NCI-H1092 (cell line): ENCODE measurements around the gene ANKRD22.
A peak's percentile ranks its signal among the peaks of the same experiment; 100 is the strongest.

Experiments used
- DNase-seq: peaks from one replicate; lab custom pipeline; 2025; lab: John Stamatoyannopoulos, UW

ANKRD22 gene

GRCh38 chr10:88835096-88835909 lies 16.3 kb downstream of the ANKRD22 start:
- DNase-seq = peak; percentile 35

DNA sequence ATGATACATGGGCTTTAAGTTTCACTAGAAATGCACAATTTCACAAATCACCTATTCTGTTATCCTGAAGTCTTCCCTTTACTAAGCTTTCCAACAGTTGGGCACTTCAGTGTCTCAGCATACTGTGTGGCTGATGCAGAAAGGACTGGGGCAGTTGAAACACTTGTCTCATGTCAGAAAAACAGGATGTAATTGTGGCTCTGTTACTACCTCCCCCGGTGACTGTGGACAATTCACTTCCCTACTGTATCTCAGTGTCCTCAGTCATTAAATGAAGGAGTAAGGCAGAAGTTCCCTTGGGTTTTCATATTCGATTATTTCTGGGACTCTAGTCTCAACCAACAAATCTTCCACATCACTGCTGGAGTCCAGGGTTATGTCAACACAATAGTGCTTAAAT lies 17.9 kb downstream of the ANKRD22 start:
- no peak for DNase-seq

GRCh38 chr10:88833156-88833555 lies 18.5 kb downstream of the ANKRD22 start:
- DNase-seq = no peak

GRCh38 chr10:88832376-88832775 lies 19.3 kb downstream of the ANKRD22 start:
- DNase-seq = no peak

DNA sequence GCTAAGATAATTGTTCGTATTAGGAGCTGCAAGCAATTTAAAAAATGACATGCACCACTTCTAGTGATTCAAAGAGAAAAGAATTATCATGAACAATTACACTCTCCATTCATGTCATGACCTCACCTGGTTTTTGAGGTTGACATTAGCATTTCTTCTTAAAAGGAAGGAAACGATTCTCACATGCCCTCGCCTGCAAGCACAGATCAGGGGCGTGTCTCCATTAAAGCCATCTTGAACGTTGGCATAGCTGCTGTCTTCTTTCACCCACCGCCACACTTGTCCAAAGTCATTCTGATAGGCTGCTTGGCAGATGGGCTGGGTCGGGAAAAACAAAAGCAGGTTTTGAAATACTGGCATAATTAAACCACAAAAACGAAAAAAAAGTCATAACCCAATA lies 19.9 kb downstream of the ANKRD22 start:
- DNase-seq = no peak

DNA sequence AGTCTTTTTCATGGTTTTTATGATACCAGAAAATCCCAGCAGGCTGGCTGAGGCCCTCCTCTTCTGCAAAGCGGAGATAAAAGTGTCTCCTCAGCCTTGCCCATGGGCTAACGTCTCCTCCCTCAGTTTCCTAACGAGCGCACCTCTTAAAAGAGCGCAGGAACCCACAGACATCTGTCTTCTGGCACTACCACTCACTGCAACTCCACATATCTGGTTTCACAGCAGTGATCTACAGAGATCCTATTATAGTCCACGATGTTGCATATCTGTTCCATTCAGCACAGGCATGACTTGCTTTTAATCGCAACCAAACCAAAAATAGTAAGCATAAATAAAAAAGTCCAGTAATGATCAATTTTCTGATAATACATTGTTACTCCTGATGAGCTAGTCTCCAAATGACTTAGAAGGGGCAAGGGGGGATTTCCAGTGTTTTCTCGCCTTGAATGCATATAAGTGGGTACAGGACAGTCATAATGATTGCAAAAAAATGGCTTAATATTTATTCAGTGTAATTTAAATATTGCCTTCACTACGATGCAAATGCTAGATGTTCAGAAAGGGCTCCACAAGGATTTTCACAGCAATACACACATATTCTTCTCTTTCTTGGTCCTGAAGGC lies 20.9 kb downstream of the ANKRD22 start:
- DNase-seq = no peak

DNA sequence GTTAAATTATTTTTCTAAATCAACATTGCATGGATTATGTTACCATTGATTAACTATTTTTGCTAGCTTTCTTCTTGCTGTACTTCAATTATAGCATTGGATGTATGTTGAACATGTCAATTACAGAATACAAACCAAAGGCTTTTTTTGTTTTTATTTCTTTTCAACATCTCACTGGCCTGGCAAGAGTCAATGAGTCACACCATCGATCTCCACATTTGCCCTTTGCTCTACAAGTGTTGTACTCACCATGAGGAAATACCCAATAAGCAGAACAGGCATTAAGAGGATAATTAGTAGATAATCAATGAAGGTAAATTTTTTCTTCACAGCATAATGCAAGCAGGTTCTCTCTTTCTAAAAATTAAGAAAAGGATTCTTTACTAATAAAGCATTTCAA lies 23.3 kb downstream of the ANKRD22 start:
- DNase-seq = no peak

DNA sequence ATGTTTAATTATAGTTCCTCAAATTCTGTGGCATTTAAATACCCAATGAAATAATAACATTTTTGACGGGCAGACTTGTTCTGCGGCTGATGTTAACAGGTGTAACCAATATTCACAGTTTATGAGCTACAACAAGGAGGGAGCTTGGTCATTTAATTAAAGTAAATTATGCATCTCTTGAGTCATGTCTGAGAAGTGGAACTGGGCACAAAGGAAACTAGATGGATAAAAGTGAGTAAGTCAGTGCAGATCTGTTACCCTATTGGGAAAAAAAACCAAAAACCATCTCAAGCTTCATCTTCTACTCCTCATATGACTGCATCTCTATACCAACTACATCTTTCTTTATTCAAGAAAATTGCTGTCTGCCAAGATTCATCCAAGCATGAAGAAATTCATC lies 24.0 kb downstream of the ANKRD22 start:
- no peak for DNase-seq

DNA sequence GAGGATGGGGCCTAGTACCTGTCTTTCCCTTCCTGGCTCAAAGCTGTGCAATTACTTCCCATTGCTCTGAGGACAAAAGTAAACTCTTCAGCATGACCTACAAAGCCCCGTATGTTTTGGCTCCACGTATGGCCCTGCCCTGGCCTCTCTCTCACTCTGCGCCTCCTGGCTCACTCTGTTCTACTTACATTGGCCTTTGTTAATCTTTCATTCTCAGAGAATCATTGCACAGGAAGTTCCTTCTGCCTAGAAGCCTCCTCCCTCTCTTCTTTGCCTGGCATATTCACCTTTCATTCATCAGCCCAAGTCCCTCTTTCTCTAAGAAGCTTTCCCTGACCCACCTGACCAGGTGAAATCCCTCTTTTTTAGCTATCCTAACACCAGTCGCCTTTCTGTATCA lies 25.3 kb downstream of the ANKRD22 start:
- no peak for DNase-seq

DNA sequence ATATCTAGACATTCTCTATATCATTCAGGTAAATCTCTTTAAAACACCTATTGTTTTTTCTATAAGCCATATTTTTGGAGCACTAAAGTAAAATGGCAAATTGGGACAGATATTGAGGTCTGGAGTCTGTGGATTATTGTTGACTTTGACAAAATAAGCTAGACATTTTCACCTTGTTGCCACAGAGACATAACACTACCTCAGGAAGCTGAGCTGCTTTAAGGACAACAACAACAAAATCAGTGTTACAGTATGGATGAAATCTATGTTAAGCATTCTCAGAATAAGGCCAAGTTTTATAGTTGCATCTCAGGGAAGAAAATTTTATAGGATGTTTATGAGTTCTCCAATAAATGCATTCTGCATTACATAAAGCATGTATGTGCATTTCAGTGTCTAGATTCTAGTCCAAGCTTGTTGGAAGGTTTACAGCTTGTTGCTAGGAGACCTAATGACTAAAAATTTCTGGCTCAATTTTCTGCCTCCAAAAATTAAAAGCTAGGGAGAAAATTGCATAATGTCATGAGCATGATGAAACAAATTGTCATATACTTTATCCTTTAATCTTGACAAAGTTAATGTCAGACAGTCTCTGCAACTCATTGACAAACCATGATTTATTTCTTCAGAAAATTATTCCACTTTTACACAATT lies 30.8 kb downstream of the ANKRD22 start:
- DNase-seq = no peak

GRCh38 chr10:88819290-88819689 lies 32.4 kb downstream of the ANKRD22 start:
- no peak for DNase-seq

DNA sequence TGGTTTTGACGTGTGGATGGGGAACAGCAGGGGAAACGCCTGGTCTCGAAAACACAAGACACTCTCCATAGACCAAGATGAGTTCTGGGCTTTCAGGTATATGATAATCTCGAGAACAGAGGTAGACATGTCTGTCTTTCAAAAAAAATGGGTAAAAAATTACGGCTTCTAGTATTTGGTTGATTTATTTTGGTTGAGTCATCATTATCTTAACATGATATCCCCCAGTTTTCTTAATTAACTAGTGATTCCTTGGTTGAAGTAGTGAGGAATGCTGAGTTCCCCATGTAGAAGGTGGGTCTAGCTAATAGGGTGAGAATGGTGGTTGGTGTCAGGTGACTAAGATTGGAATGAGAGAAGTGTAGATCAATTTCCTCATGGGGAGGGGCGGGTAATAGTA lies 38.4 kb downstream of the ANKRD22 start:
- no peak for DNase-seq

GRCh38 chr10:88810196-88810961 lies 41.3 kb downstream of the ANKRD22 start:
- DNase-seq = peak; percentile 8

- no peak for DNase-seq
Observed at GRCh38 chr10:88809621-88810020, 42.0 kb downstream of the ANKRD22 start.

GRCh38 chr10:88805924-88806323 lies 45.7 kb downstream of the ANKRD22 start:
- no peak for DNase-seq

DNA sequence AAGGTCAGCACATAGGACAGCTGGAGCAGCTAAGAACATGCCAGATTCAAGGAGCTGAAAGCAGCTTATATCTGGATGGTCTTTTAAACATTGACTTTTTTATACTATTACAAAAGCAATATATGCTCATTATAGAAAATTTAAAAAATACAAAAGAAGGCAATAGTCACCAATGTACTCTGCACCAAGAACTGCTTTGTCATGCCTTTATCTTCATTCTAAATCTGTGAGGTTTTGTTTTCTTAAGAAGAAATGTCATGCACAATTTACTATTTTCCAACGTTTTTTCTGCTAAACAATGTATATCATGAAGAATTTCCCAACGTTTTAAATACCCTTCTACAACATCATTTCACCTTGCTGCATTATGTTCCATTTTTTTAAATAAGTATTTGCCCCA lies 46.3 kb downstream of the ANKRD22 start:
- DNase-seq = no peak

DNA sequence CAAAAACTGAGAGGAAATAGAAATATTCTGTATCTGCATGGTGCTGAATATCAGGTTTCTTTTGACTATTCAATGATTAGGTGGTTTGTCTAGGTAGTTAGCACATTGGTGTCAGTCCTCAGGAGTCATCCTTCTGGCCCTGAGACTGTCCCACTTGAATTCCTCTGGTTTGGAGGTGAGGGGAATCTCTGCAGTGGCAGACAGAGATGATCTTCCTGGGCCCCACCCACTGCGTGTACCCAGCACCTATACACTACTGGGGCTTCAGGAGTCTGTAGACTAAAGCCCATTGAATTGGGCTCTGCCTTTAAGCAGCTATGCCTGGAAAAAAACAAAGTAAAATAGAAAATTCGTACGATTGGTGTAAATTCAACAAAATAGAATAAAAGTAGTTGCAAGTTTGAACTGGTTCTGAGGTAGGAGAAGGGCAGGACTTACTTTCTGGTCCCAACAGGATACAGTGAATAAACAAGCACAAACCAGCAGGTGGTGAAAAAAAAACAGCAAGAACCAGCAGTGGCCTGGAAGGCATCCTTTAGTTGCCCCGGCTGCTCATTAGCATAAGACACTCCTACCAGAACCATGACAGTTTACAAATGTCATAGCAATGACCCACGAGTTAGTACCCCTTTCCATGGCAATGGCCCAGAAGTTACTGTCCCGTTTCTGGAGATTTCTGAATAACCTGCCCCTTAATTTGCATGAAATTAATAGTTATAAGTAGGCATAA lies 47.4 kb downstream of the ANKRD22 start:
- DNase-seq = no peak

GRCh38 chr10:88803641-88804040 lies 48.0 kb downstream of the ANKRD22 start:
- no peak for DNase-seq

DNA sequence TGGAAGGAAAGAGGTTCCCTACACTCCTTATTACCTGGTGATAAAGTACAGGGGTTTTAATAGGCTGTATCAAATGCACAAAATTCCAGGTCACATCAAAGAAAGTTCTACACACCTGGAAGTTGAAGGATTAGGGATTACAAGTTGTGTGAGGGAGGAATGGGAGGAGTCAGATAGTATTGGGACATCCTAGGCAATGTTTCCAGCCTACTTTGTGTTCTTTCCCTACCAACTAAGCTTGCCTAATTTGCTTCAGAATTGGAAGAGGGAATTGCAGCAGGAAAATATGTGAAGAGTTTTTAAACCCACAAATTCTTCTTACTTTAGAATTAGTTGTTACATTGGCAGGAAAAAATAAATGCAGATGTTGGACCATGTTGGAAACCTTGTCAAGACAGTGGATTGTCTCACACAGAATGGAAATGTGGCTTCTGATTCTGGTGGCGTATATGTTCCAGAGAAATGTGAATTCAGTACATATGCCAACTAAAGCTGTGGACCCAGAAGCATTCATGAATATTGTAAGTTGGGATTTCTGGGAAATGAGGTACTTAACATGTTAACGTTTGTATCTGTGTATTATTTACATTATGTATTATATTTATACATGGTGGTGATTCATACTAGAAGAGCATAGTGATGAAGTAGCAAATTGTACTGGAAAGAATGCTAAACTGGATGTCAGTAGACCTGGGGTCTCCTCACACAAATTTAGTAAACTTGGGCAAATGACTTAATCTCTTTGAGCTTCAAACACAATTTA lies 48.9 kb downstream of the ANKRD22 start, which contains the start of gene LIPM:
TSS of gene LIPM (plus strand) at position 208 of the 763 bp plus-strand sequence. CDS start at position 375, 167 bp downstream.
- DNase-seq = no peak

- DNase-seq = no peak
Observed at GRCh38 chr10:88800152-88801125, 51.2 kb downstream of the ANKRD22 start.
